NB4 (cell line): ENCODE data around the gene ITM2C.

Experiments
- DNase-seq: peaks from one replicate; pipeline ENCODE4 v3.0.0; 2010; ENCODE audit warnings: low read depth
- H3K4me3 ChIP-seq: one replicate; pipeline ENCODE4 v1.5.1; 2011; ENCODE audit warnings: mild to moderate bottlenecking, low read depth, low read length, moderate library complexity
- MYC ChIP-seq: IDR thresholded peaks from 2 replicates; pipeline ENCODE4 v1.6.1; 2011; ENCODE audit warnings: low read depth, low read length
- POLR2A ChIP-seq: IDR thresholded peaks from 2 replicates; pipeline ENCODE4 v1.6.1; 2011; ENCODE audit warnings: mild to moderate bottlenecking; ENCODE audit not compliant: insufficient read length; ENCODE audit errors: extremely low read depth
- TF ChIP-seq, protein P1 (sequence below): IDR thresholded peaks from one replicate; pipeline ENCODE4 v1.5.1; 2012; ENCODE audit warnings: low read depth, low read length
- TF ChIP-seq, protein P2 (sequence below): IDR thresholded peaks from 2 replicates; pipeline ENCODE4 v1.6.1; 2011; ENCODE audit warnings: low read depth, low read length

Gene ITM2C

DNA sequence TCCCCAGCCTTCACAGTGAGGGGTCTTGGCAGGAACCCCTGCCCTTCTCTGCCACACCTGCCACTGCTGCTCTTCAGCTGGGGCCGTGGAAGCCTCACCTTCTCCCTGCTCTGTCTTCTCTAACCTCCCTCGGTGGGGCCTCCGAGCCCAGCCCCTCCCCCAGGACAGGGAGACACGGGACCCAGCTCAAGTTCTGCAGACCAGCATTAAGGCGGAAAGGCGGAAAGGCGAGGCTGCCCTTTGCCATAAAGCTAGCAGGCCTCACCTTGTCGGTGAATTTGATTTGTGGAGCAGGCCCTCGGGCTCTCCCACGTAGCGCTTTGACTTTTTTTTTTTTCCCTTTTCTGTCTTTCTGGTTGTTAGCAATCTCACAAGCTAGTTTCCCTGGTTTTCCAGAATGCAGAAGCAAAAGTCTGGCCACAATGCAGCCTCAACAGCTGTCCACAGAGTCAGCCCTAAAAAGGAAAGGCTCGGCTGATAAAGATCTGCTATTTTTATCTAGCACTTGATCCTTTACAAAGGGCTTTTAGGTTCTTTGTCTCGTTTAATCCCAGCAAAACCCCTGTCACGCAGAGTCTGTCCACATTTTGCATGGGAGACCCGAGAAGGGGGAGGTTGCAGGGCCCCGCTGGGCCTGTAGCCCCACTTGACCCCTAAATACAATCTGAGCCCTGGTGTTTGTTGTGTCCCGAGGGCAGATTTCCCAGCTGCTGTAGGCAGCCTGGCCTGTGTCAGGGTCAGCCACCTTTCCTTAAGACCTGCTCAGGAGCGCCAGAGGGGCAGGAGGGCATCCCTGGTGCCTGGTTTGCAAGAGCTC, 6.0 kb downstream of the ITM2C start:
- peak overlapping the region; percentile 34 for H3K4me3 ChIP-seq
- DNase-seq, result peak; percentile 86

DNA sequence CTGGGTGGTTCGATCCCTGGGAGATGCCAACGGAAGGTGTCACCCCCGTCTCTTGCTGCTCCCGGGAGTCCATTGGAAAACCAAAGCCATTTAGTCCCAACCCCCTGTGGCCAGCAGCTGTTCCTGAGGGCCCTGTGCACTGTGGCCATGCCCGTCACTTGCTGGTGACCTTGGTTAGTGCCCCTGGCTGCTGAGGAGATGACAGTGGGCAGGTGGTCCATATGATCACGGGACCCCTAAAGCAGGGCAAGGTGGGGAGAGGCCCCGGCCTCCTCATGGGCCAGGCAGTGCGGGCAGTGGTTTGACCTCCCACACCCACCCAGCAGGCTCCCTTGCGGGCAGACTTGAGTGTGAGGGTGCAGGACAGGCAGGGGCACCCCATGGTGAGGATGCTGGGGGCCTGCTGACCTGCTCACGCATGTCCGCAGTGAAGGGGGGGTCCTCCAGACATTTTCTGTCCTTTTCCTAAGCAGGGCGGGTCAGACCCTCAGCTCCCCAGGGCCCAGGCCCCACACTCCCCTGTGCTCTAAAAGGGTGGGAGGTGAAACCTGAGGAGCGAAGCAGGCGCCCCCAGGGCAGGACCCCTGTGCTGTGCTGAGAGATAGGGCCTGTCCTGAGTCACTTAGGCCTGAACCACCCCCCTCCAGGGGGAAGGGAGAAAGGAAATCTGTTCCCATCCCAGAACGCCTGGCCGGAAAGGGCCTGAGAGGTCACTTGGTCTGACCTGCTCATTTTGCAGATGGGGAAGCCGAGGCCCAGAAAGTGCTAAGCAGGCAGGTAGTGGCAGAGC, 6.8 kb downstream of the ITM2C start:
- DNase-seq, result no peak
- TF ChIP-seq, protein P1, sequence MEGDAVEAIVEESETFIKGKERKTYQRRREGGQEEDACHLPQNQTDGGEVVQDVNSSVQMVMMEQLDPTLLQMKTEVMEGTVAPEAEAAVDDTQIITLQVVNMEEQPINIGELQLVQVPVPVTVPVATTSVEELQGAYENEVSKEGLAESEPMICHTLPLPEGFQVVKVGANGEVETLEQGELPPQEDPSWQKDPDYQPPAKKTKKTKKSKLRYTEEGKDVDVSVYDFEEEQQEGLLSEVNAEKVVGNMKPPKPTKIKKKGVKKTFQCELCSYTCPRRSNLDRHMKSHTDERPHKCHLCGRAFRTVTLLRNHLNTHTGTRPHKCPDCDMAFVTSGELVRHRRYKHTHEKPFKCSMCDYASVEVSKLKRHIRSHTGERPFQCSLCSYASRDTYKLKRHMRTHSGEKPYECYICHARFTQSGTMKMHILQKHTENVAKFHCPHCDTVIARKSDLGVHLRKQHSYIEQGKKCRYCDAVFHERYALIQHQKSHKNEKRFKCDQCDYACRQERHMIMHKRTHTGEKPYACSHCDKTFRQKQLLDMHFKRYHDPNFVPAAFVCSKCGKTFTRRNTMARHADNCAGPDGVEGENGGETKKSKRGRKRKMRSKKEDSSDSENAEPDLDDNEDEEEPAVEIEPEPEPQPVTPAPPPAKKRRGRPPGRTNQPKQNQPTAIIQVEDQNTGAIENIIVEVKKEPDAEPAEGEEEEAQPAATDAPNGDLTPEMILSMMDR, result no peak
- TF ChIP-seq, protein P2, sequence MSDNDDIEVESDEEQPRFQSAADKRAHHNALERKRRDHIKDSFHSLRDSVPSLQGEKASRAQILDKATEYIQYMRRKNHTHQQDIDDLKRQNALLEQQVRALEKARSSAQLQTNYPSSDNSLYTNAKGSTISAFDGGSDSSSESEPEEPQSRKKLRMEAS, result no peak
- TF ChIP-seq MYC, result no peak
- TF ChIP-seq POLR2A, result no peak
- H3K4me3 ChIP-seq, result no peak overlapping the region

More for the DNA sequence above, 6.0 kb downstream of the ITM2C start:
- TF ChIP-seq MYC, result no peak
- TF ChIP-seq, protein P1, result no peak
- no peak for TF ChIP-seq POLR2A
- TF ChIP-seq, protein P2, result no peak

DNA sequence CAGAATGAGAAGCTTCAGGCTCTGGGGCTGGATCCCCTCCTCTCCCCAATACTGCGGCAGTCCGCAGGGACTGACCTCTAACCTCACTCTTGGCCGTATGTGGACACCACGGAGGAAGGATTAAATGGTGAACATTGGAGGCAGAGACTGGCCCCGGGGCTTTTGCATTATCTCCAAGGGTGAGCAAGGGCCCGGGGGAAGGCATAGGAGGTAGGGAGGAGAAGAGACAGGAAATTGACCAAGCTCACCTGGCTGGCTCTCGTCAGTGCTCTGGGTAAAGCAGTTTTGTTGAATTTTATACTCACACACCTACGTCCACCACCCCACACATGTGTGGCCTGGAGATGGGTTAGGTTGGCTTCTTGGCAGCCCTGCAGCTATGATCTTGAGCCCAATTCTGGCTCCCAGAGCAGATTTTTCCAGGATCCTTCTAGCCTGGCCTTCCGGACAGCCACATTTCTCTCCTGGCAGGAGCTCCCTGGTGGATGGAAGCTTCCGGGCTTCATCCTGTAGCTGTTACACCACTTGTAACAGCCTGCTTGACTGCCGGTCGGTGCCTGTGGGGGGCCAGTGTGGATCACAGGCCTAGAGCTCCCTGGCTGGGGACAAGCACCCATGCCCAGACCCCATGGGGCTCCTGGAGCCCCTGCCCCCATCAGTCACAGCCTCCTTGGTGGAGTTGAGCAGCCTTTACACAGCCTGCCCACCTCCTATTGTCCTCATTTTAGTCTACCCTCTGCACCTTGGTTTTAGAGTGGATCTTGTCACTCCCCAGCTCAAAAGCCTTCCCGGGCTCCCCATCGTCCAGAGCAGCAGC, 7.6 kb downstream of the ITM2C start:
- no peak overlapping the region for H3K4me3 ChIP-seq
- TF ChIP-seq, protein P1, result no peak
- DNase-seq, result no peak

DNA sequence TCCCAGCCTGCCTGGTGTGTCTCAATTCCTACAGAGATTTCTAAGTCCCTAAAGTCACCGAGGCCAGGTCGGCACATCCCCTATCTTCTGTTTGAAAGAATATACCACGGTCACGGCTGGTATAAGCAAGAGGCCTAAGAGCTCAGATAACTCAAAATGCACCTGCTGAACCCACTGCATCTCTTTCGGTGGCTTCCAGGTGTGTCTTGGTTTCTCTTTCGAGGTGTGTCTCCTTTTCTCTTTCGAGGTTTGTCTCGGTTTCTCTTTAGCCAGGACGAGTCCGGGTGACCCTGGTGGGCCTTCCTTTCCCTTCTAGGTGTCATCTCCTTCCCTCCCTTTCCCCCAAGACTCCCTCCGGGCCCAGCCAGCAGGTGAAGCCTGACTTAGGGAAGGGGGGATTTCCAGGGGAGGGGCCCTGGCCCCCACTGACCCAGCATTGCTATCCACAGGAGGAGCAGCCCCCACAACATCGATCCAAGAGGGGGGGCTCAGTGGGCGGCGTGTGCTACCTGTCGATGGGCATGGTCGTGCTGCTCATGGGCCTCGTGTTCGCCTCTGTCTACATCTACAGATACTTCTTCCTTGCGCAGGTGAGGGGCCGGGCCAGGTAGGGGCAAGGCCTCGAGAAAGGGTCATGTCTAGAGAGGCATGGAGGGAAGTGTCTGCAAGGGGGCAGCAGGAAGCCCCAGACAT, 8.4 kb downstream of the ITM2C start:
- DNase-seq, result no peak
- no peak for TF ChIP-seq POLR2A
- no peak for TF ChIP-seq MYC
- TF ChIP-seq, protein P1, result no peak
- TF ChIP-seq, protein P2, result no peak
- no peak overlapping the region for H3K4me3 ChIP-seq

DNA sequence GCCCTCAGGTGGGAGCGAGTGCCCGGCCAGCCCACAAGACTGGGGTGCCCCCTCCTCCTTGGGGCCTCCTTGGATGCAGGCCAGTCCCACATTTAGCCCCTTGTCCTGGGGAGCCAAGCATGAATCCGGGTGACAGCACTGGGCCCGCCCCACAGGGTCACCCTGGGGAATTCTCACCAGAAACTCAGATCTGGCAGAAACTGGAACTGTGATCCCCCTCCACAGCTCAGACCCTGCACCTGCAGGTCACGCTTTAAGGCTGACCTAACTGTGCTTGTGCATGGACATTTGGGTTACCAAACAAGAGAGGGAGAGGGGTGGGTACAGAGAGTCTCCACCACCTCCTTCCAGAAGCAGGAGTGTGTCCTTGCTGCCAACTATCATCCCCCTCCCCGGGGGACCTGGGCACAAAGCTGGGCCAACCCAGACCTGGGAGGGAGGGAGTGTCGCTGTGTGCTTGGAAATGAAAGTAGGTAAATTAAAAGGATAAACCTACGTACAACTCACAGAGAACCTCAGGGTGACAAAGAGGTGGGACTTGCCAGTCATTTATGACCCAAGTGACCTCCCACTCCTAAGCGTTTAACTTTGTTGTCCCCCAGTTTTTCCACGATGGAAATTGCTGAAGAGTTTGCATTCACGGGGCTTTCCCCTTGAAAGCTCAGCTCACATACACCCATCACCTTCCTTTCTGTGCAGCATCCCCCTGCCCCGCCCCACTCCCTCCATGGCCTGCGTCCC, 9.1 kb downstream of the ITM2C start:
- no peak overlapping the region for H3K4me3 ChIP-seq
- TF ChIP-seq, protein P2, result no peak
- TF ChIP-seq MYC, result no peak
- TF ChIP-seq, protein P1, result no peak
- TF ChIP-seq POLR2A, result no peak

More for the DNA sequence above, 9.1 kb downstream of the ITM2C start:
- no peak for DNase-seq
